IMR-90 (cell line): ENCODE data around the gene FAM117B. TPM values are rescaled to one million over a fixed set of nuclear protein-coding genes. Genes with fewer than 3 reads are reported as not detected.

ENCODE experiments used
- ATAC-seq: fragments of 200-7000 bp; cut with Tn5 transposase; 2 replicates; pipeline ENCODE4 v1.9.1; 2020; ENCODE audit warnings: low read depth, mild to moderate bottlenecking, moderate library complexity
- BruUV-seq: library from RNA; stranded (reverse); fragments of 400-500 nt; replicated peaks from 2 replicates; lab custom pipeline; 2021; lab: Mats Ljungman, UMichigan
- CTCF ChIA-PET: fragments of 300-600 bp; formaldehyde crosslinking; extraction: SDS; loops from one replicate; lab custom pipeline; 2021; ENCODE audit warnings: antibody characterized with exemption; lab: Yijun Ruan, JAX
- POLR2A ChIA-PET: fragments of 300-600 bp; sonication (Branson Sonifier 250); formaldehyde crosslinking; loops from one replicate; lab custom pipeline; 2022; ENCODE audit warnings: antibody characterized with exemption; ENCODE audit not compliant: unreplicated experiment; lab: Charles Lee
- DNase-seq: peaks from one replicate; pipeline ENCODE4 v3.0.0; 2013
- H2AFZ ChIP-seq: replicated peaks from 2 replicates; pipeline ENCODE3; 2013; ENCODE audit warnings: low read length, mild to moderate bottlenecking; ENCODE audit not compliant: poor library complexity
- H2AK5ac ChIP-seq: 2 replicates; pipeline ENCODE4 v1.6.1; 2013; ENCODE audit warnings: low read depth, low read length, inconsistent platforms
- H2AK9ac ChIP-seq: replicated peaks from 2 replicates; pipeline ENCODE3; 2013; ENCODE audit warnings: mild to moderate bottlenecking, low read depth, low read length, moderate library complexity; ENCODE audit not compliant: poor library complexity
- H2BK120ac ChIP-seq: 2 replicates; pipeline ENCODE4 v1.6.1; 2013; ENCODE audit warnings: low read depth, low read length, inconsistent platforms
- H2BK15ac ChIP-seq: 3 replicates; pipeline ENCODE4 v1.6.1; 2013; ENCODE audit warnings: low read depth, low read length, inconsistent platforms
- H2BK20ac ChIP-seq: 2 replicates; pipeline ENCODE4 v1.6.1; 2013; ENCODE audit warnings: low read depth, mild to moderate bottlenecking, inconsistent platforms, low read length, moderate library complexity
- H2BK5ac ChIP-seq: 2 replicates; pipeline ENCODE4 v1.6.1; 2013; ENCODE audit warnings: mild to moderate bottlenecking, low read depth, low read length, inconsistent platforms; ENCODE audit not compliant: poor library complexity, severe bottlenecking
- H3K14ac ChIP-seq: replicated peaks from 2 replicates; pipeline ENCODE4 v1.6.1; 2013; ENCODE audit warnings: low read depth, low read length, inconsistent platforms
- H3K18ac ChIP-seq: 2 replicates; pipeline ENCODE4 v1.6.1; 2013; ENCODE audit warnings: low read depth, low read length, control low read depth
- H3K23ac ChIP-seq: 2 replicates; pipeline ENCODE4 v1.6.1; 2013; ENCODE audit warnings: low read depth, low read length, inconsistent platforms
- H3K27ac ChIP-seq: 2 replicates; pipeline ENCODE4 v1.5.1; 2013; ENCODE audit warnings: mild to moderate bottlenecking, control low read depth, low read length; ENCODE audit not compliant: insufficient read depth
- H3K27me3 ChIP-seq: 2 replicates; pipeline ENCODE4 v1.6.1; 2013; ENCODE audit warnings: low read length; ENCODE audit not compliant: control insufficient read depth, insufficient read depth
- H3K36me3 ChIP-seq: 2 replicates; pipeline ENCODE4 v1.6.1; 2013; ENCODE audit warnings: low read length, mixed read lengths; ENCODE audit not compliant: control insufficient read depth, insufficient read depth
- H3K4ac ChIP-seq: 2 replicates; pipeline ENCODE4 v1.6.1; 2013; ENCODE audit warnings: low read depth, low read length, inconsistent platforms
- H3K4me1 ChIP-seq: 2 replicates; pipeline ENCODE4 v1.6.1; 2013; ENCODE audit warnings: low read length, mixed read lengths; ENCODE audit not compliant: control insufficient read depth, insufficient read depth
- H3K4me2 ChIP-seq: 2 replicates; pipeline ENCODE4 v1.6.1; 2013; ENCODE audit warnings: low read depth, mild to moderate bottlenecking, control low read depth, low read length, moderate library complexity
- H3K4me3 ChIP-seq: 2 replicates; pipeline ENCODE4 v1.5.1; 2013; ENCODE audit warnings: low read depth, mild to moderate bottlenecking, control low read depth, low read length, moderate library complexity; ENCODE audit not compliant: insufficient read depth
- H3K56ac ChIP-seq: 2 replicates; pipeline ENCODE4 v1.6.1; 2013; ENCODE audit warnings: low read length, inconsistent platforms; ENCODE audit not compliant: insufficient read depth; ENCODE audit errors: extremely low read depth
- H3K79me1 ChIP-seq, 2 experiments: 2 replicates each; pipeline ENCODE4 v1.6.1; 2013; ENCODE audit warnings: low read length in 2 of 2, inconsistent platforms in 1 of 2, low read depth in 1 of 2
- H3K9ac ChIP-seq: 2 replicates; pipeline ENCODE4 v1.6.1; 2013; ENCODE audit warnings: low read depth, low read length, control low read depth
- H3K9me1 ChIP-seq: 2 replicates; pipeline ENCODE4 v1.6.1; 2013; ENCODE audit warnings: low read length, inconsistent platforms; ENCODE audit not compliant: insufficient read depth
- H3K9me3 ChIP-seq: 2 replicates; pipeline ENCODE4 v1.6.1; 2013; ENCODE audit warnings: low read length; ENCODE audit not compliant: control insufficient read depth, insufficient read depth
- H4K20me1 ChIP-seq: 2 replicates; pipeline ENCODE4 v1.6.1; 2013; ENCODE audit warnings: low read length, inconsistent platforms; ENCODE audit not compliant: insufficient read depth
- H4K5ac ChIP-seq: 2 replicates; pipeline ENCODE4 v1.6.1; 2013; ENCODE audit warnings: mild to moderate bottlenecking, low read depth, low read length, control low read depth
- H4K8ac ChIP-seq, 2 experiments: 2 replicates each; pipeline ENCODE4 v1.6.1; 2013; ENCODE audit warnings: low read depth in 2 of 2, low read length in 2 of 2, control low read depth in 1 of 2, inconsistent platforms in 1 of 2
- H4K91ac ChIP-seq: 2 replicates; pipeline ENCODE4 v1.6.1; 2013; ENCODE audit warnings: low read depth, low read length, inconsistent platforms; ENCODE audit not compliant: insufficient read depth
- FOS ChIP-seq: fragments of 150-350 bp; IDR thresholded peaks from 2 replicates; pipeline ENCODE4 v1.6.1; 2016; ENCODE audit warnings: low read depth, low read length
- RFX5 ChIP-seq: IDR thresholded peaks from 2 replicates; pipeline ENCODE4 v1.8.0; 2012; ENCODE audit warnings: low read depth, mild to moderate bottlenecking, low read length, moderate library complexity
- WGBS, 2 experiments: methylation state at CpG; one replicate each; pipeline versions ENCODE4 v1.1.5 to v1.1.7; 2013; ENCODE audit warnings: missing lambda C conversion rate in 2 of 2; ENCODE audit not compliant: insufficient read length in 1 of 2; ENCODE audit errors: extremely low coverage in 2 of 2; 5-methylcytosine and 5-hydroxymethylcytosine counted together
- dilution Hi-C: fragments of 300-500 bp; cut with HindIII; formaldehyde crosslinking; loops from one replicate; pipeline ENCODE4 v1.14.3; 2018; ENCODE audit warnings: low sequenced_read_pairs; ENCODE audit not compliant: unreplicated experiment
- in situ Hi-C: fragments of 300-500 bp; cut with MboI; formaldehyde crosslinking; loops from 3 replicates; pipeline ENCODE4 v1.14.3; 2019; ENCODE audit warnings: low sequenced_read_pairs, inconsistent platforms, mixed read lengths
- intact Hi-C: fragments of 100-400 bp; cut with micrococcal nuclease; formaldehyde crosslinking; loops from 2 replicates; pipeline ENCODE4 v1.10.0; 2022
- polyA plus RNA-seq, 3 experiments: library from polyadenylated mRNA; depleted of rRNA; stranded (reverse); fragments of >200 nt; gene quantifications; 2 replicates each; pipeline ENCODE4 v1.2.3, GENCODE V29; 2012; ENCODE audit warnings: low replicate concordance in 1 of 3
- total RNA-seq: library from RNA; depleted of rRNA; stranded (reverse); fragments of >200 nt; gene quantifications from 2 replicates; pipeline ENCODE4 v1.2.3, GENCODE V29; 2012

Gene FAM117B
- total and polyA plus RNA-seq, 2 of the 4 experiments (the other 2 are of a cell fraction), result 0.54 to 0.79 TPM

GRCh38 chr2:202717598-202718310 is 83.0 kb downstream of the FAM117B start (continued):
- no peak for TF ChIP-seq FOS

GRCh38 chr2:202718614-202719013 is 83.8 kb downstream of the FAM117B start:
- ChIA-PET POLR2A (no interaction called here), CTCF (no interaction called here)
- Histone ChIP-seq H3K4me3 (no peak overlapping the region), H4K91ac (no peak overlapping the region), H2AK9ac (no peak overlapping the region), H3K4me1 (peaks cover 3% of the 10 kb centered on the region; the same call in 1 of the 2 replicates), H3K23ac (no peak overlapping the region), H2BK5ac (no peak overlapping the region), H3K4ac (no peak overlapping the region), H2BK20ac (no peak overlapping the region), H3K14ac (no peak overlapping the region), H3K18ac (no peak overlapping the region), H4K5ac (no peak overlapping the region), H3K27ac (no peak overlapping the region), H3K9me1 (no peaks in the 10 kb centered on the region; the same call in 1 of the 2 replicates), H2BK120ac (no peak overlapping the region), H3K27me3 (no peaks in the 10 kb centered on the region), H2AFZ (no peak overlapping the region), H4K20me1 (no peaks in the 10 kb centered on the region), H3K36me3 (0 out of 2 replicates have a peak, but pooled peaks cover 1% of the 10 kb centered on the region), H3K9me3 (peaks cover 9% of the 10 kb centered on the region), H2AK5ac (no peak overlapping the region), H3K56ac (no peak overlapping the region), H4K8ac (no peak overlapping the region), H3K79me1 (no peaks in the 10 kb centered on the region; a peak in 1 of 4 replicates), H3K9ac (no peak overlapping the region), H2BK15ac (no peak overlapping the region), H3K4me2 (no peak overlapping the region)
- in situ Hi-C loops, result no loop called here
- dilution Hi-C loops, result no loop called here
- TF ChIP-seq FOS (peak; percentile 72), RFX5 (no peak)
- DNase-seq (peak; percentile 72), ATAC-seq (peak; percentile 66)
- WGBS, 2 experiments, result no CpG with 5 or more reads among the region's 4 CpGs
- intact Hi-C loops, result no loop called here
- no TSS peak for BruUV-seq
